PC-9 (cell line): ENCODE measurements around the gene PLCB3. TPM values are rescaled to one million over a fixed set of nuclear protein-coding genes. Genes with fewer than 3 reads are reported as not detected.

ENCODE experiments used
- BruUV-seq: library from RNA; stranded (reverse); fragments of 400-500 nt; replicated peaks from 2 replicates; lab custom pipeline; 2021; lab: Mats Ljungman, UMichigan
- CTCF ChIA-PET: fragments of 300-600 bp; sonication (Branson Sonifier 250); formaldehyde crosslinking; loops from one replicate; lab custom pipeline; 2022; ENCODE audit warnings: antibody characterized with exemption; lab: Charles Lee
- POLR2A ChIA-PET: fragments of 300-600 bp; sonication (Branson Sonifier 250); formaldehyde crosslinking; loops from one replicate; lab custom pipeline; 2022; ENCODE audit warnings: antibody characterized with exemption; ENCODE audit not compliant: unreplicated experiment; lab: Charles Lee
- DNase-seq, 2 experiments: peaks; one replicate each; pipeline versions ENCODE4 v3.0.0 to v3.0.0-alpha.2; 2015 to 2022; ENCODE audit warnings: mixed read lengths in 1 of 2
- H2AFZ ChIP-seq: fragments of 200-600 bp; sonication (generic); 2 replicates; pipeline ENCODE4 v1.8.1; 2017; ENCODE audit warnings: antibody characterized with exemption
- H3F3A ChIP-seq: fragments of 200-600 bp; sonication (generic); 2 replicates; pipeline ENCODE4 v1.8.1; 2017; ENCODE audit warnings: antibody characterized with exemption, mild to moderate bottlenecking, low read depth; ENCODE audit not compliant: insufficient read depth
- H3K27ac ChIP-seq: fragments of 200-600 bp; sonication (generic); 2 replicates; pipeline ENCODE4 v1.6.1; 2016; ENCODE audit warnings: mixed run types
- H3K27me3 ChIP-seq: fragments of 200-600 bp; sonication (generic); 2 replicates; pipeline ENCODE4 v1.6.1; 2016; ENCODE audit warnings: low read depth, mixed run types; ENCODE audit not compliant: insufficient read depth
- H3K36me3 ChIP-seq: fragments of 200-600 bp; sonication (generic); 2 replicates; pipeline ENCODE4 v1.6.1; 2016; ENCODE audit warnings: low read depth, mixed run types
- H3K4me1 ChIP-seq: fragments of 200-600 bp; sonication (generic); replicated peaks from 2 replicates; pipeline ENCODE4 v1.6.1; 2016; ENCODE audit warnings: mixed run types; ENCODE audit not compliant: insufficient read depth
- H3K4me2 ChIP-seq: fragments of 200-600 bp; sonication (generic); 2 replicates; pipeline ENCODE4 v1.6.1; 2017; ENCODE audit warnings: mixed run types
- H3K4me3 ChIP-seq: fragments of 200-600 bp; sonication (generic); 2 replicates; pipeline ENCODE4 v1.6.1; 2016; ENCODE audit warnings: mixed run types
- H3K79me2 ChIP-seq: fragments of 200-600 bp; sonication (generic); 2 replicates; pipeline ENCODE4 v1.6.1; 2017; ENCODE audit warnings: low read depth, mixed run types
- H3K9me2 ChIP-seq: fragments of 200-600 bp; sonication (generic); 2 replicates; pipeline ENCODE4 v1.8.1; 2017; ENCODE audit warnings: mild to moderate bottlenecking; ENCODE audit not compliant: insufficient read depth
- H3K9me3 ChIP-seq: fragments of 200-600 bp; sonication (generic); 2 replicates; pipeline ENCODE4 v1.8.1; 2016; ENCODE audit warnings: low read depth; ENCODE audit not compliant: insufficient read depth
- H4K20me1 ChIP-seq: fragments of 200-600 bp; sonication (generic); 2 replicates; pipeline ENCODE4 v1.8.1; 2017; ENCODE audit not compliant: insufficient read depth
- CTCF ChIP-seq: fragments of 200-600 bp; sonication (generic); conservative IDR thresholded peaks from 2 replicates; pipeline ENCODE4 v1.6.1; 2017; ENCODE audit warnings: mixed run types, antibody characterized with exemption, mild to moderate bottlenecking, moderate library complexity
- EZH2 ChIP-seq: fragments of 200-600 bp; sonication (generic); IDR thresholded peaks from 2 replicates; pipeline ENCODE4 v1.8.0; 2017; ENCODE audit warnings: antibody characterized with exemption, low read depth
- intact Hi-C: fragments of 100-400 bp; cut with micrococcal nuclease; formaldehyde crosslinking; loops from one replicate; pipeline ENCODE4 v1.10.0; 2022; ENCODE audit not compliant: unreplicated experiment
- total RNA-seq: library from RNA; stranded (reverse); gene quantifications from 2 replicates; pipeline ENCODE4 v1.2.3, GENCODE V29; 2021

The PLCB3 gene
- total RNA-seq, 1 experiment from 2014 or later = 79.6 TPM

GRCh38 chr11:64305075-64305690 lies 53.9 kb downstream of the PLCB3 start, which contains the start of gene ESRRA:
ESRRA (plus strand) TSS chr11:64305524; CDS start chr11:64307180, 1,656 bp downstream.
- Histone ChIP-seq H3K9me3 (no peaks in the 10 kb centered on the region), H3K36me3 (0 out of 2 replicates have a peak, but pooled peaks cover 5% of the 10 kb centered on the region), H3K79me2 (peaks cover 28% of the 10 kb centered on the region), H4K20me1 (peaks cover 3% of the 10 kb centered on the region), H3K4me1 (peaks cover 27% of the 10 kb centered on the region), H3K4me2 (peak within 1 kb of the TSS; percentile 94), H3K4me3 (peak within 1 kb of the TSS; percentile 77), H3K27ac (peak within 1 kb of the TSS; percentile 71), H2AFZ (peak within 1 kb of the TSS; percentile 80), H3F3A (peaks cover 24% of the 10 kb centered on the region; the same call in 1 of the 2 replicates), H3K27me3 (0 out of 2 replicates have a peak, but pooled peaks cover 7% of the 10 kb centered on the region), H3K9me2 (no peaks in the 10 kb centered on the region)
- intact Hi-C loops = loop anchor here (1.0 to 10.0 kb wide), 7 partner anchors 14 to 470 kb away; partner anchors contain the start of genes BAD, COX8A, FKBP2 and MARK2
- BruUV-seq = no TSS peak
- TF ChIP-seq CTCF = no peak
- TF ChIP-seq EZH2 = no peak
- ChIA-PET POLR2A (interaction anchor here (0.7 to 1.2 kb wide), 7 partner anchors 12 to 303 kb away, joined by 3 to 23 read pairs (median 6); partner anchors contain the start of genes PRDX5 and TRMT112), CTCF (interaction anchor here (0.6 to 1.9 kb wide), 14 partner anchors 10 to 1551 kb away, joined by 3 to 20 read pairs (median 4); partner anchors contain the start of genes BAD, PRDX5, SF1 and TRMT112)
- peak; percentile 96 to 100 for DNase-seq

DNA sequence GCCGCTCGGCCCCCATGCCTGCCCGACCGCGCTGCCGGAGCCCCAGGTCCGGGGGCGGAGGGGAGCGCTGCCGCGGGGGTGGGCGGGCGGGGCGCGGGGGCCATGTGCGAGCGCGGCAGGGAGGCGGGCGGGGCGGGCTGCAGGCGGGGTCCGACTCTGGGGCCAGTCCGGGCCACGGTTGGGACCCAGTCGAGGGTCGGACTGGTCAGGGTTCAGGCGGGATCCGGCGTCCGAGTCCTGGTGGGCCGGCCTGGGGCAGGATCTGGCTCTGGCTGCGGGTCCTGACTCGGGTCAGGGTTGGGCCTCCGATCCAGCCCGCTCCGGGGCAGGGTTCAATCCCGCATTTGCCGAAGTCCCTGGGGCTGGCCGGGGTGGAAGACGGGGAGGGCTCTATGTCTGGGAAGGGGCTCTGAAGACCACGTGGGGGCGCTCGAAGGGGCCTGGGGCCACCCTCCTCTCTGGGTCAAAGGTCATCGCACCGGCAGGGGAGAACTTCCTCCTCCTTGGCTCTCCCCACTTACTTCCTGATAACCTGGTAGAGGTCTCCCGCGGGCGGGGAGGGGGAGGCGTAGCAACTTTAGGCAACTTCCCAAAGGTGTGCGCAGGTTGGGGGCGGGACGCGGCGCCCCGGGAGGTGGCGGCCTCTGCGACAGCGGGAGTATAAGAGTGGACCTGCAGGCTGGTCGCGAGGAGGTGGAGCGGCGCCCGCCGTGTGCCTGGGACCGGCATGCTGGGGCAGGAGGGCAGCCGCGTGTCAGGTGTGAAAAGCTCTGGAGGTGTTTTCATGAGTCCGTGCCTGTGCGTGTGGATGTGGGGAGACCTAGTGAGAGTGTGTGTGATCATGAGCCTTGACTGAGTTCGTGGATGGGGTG lies 54.6 kb downstream of the PLCB3 start:
- peaks cover 34% of the 10 kb centered on the region for H3K79me2 ChIP-seq
- no peaks in the 10 kb centered on the region for H3K9me2 ChIP-seq
- peak; percentile 51; the same call in 1 of the 2 replicates for TF ChIP-seq CTCF
- no peak for TF ChIP-seq EZH2
- peak; percentile 88 to 94 for DNase-seq
- peak overlapping the region; percentile 77 for H3K4me3 ChIP-seq
- H3F3A ChIP-seq = peaks cover 24% of the 10 kb centered on the region; the same call in 1 of the 2 replicates
- ChIA-PET CTCF (interaction anchor here (0.6 to 1.5 kb wide), 3 partner anchors 12 to 96 kb away, joined by 3 to 20 read pairs (median 5); partner anchors contain the start of gene TRMT112), POLR2A (interaction anchor here (0.6 to 1.2 kb wide), 6 partner anchors 12 to 304 kb away, joined by 3 to 23 read pairs (median 6); partner anchors contain the start of genes PRDX5 and TRMT112)
- BruUV-seq = no TSS peak
- no peaks in the 10 kb centered on the region for H3K27me3 ChIP-seq
- H3K36me3 ChIP-seq = 0 out of 2 replicates have a peak, but pooled peaks cover 7% of the 10 kb centered on the region
- peak overlapping the region; percentile 67 for H3K27ac ChIP-seq
- H3K4me1 ChIP-seq = peaks cover 27% of the 10 kb centered on the region
- intact Hi-C loops = loop anchor here (1.0 to 10.0 kb wide), 9 partner anchors 13 to 471 kb away; partner anchors contain the start of genes BAD, COX8A, FKBP2 and MARK2
- peak overlapping the region; percentile 64 for H2AFZ ChIP-seq
- peaks cover 4% of the 10 kb centered on the region for H4K20me1 ChIP-seq
- no peaks in the 10 kb centered on the region for H3K9me3 ChIP-seq
- H3K4me2 ChIP-seq = peak overlapping the region; percentile 94
